OCI-LY1 (cell line): ENCODE data around the gene IL1RAP.

Experiments
- H2AFZ ChIP-seq: fragments of 200-600 bp; sonication (generic), shearing (Covaris generic); 2 replicates; pipeline ENCODE4 v1.6.0; 2014; ENCODE audit warnings: antibody characterized with exemption, mild to moderate bottlenecking, low read length
- H3F3A ChIP-seq: fragments of 200-600 bp; sonication (generic), shearing (Covaris generic); 2 replicates; pipeline ENCODE4 v1.6.0; 2014; ENCODE audit warnings: mild to moderate bottlenecking, antibody characterized with exemption, low read length, moderate library complexity; ENCODE audit not compliant: insufficient read depth
- H3K27ac ChIP-seq: fragments of 200-600 bp; sonication (generic); 2 replicates; pipeline ENCODE4 v1.5.1; 2014; ENCODE audit warnings: low read length, mixed run types, mild to moderate bottlenecking, low read depth; ENCODE audit not compliant: poor library complexity, severe bottlenecking
- H3K27me3 ChIP-seq: fragments of 200-600 bp; sonication (generic); 2 replicates; pipeline ENCODE4 v1.6.0; 2014; ENCODE audit warnings: antibody characterized with exemption, mild to moderate bottlenecking, low read length, moderate library complexity; ENCODE audit not compliant: insufficient read depth
- H3K36me3 ChIP-seq: fragments of 200-600 bp; sonication (generic); 2 replicates; pipeline ENCODE4 v1.6.1; 2014; ENCODE audit warnings: mild to moderate bottlenecking, antibody characterized with exemption, low read length, moderate library complexity, mixed read lengths; ENCODE audit not compliant: insufficient read depth
- H3K4me1 ChIP-seq: fragments of 200-600 bp; sonication (generic); 2 replicates; pipeline ENCODE4 v1.5.1; 2014; ENCODE audit warnings: mild to moderate bottlenecking, low read length, moderate library complexity; ENCODE audit not compliant: insufficient read depth, severe bottlenecking
- H3K4me2 ChIP-seq: fragments of 200-600 bp; sonication (generic), shearing (Covaris generic); 2 replicates; pipeline ENCODE4 v1.6.1; 2014; ENCODE audit warnings: low read length
- H3K4me3 ChIP-seq: fragments of 200-600 bp; sonication (generic); 2 replicates; pipeline ENCODE4 v1.5.1; 2014; ENCODE audit warnings: low read length, low read depth, mild to moderate bottlenecking, mixed read lengths; ENCODE audit not compliant: poor library complexity, severe bottlenecking
- H3K79me2 ChIP-seq: fragments of 200-600 bp; shearing (Covaris generic); 2 replicates; pipeline ENCODE4 v1.6.1; 2016; ENCODE audit warnings: mixed run types, low read length, mixed read lengths; ENCODE audit not compliant: insufficient read depth
- H3K9ac ChIP-seq: fragments of 200-600 bp; sonication (generic), shearing (Covaris generic); 2 replicates; pipeline ENCODE4 v1.6.1; 2014; ENCODE audit warnings: mild to moderate bottlenecking, low read length, mixed read lengths
- H3K9me2 ChIP-seq: fragments of 200-600 bp; sonication (generic), shearing (Covaris generic); 2 replicates; pipeline ENCODE4 v1.6.1; 2014; ENCODE audit warnings: low read depth, mild to moderate bottlenecking, low read length, mixed read lengths
- H3K9me3 ChIP-seq: fragments of 200-600 bp; shearing (Covaris generic); 2 replicates; pipeline ENCODE4 v1.6.1; 2014; ENCODE audit warnings: low read length, mixed read lengths
- H4K20me1 ChIP-seq: fragments of 200-600 bp; sonication (generic), shearing (Covaris generic); 2 replicates; pipeline ENCODE4 v1.6.0; 2016; ENCODE audit warnings: mild to moderate bottlenecking, low read length; ENCODE audit not compliant: insufficient read depth
- EZH2 ChIP-seq: fragments of 200-600 bp; sonication (generic), shearing (Covaris generic); IDR thresholded peaks from 2 replicates; pipeline ENCODE4 v1.8.0; 2017; ENCODE audit warnings: borderline replicate concordance, mixed run types, mild to moderate bottlenecking, antibody characterized with exemption, low read length, moderate library complexity, mixed read lengths
- TF ChIP-seq, protein P1 (sequence below): fragments of 200-600 bp; sonication (generic), shearing (Covaris generic); IDR thresholded peaks from 2 replicates; pipeline ENCODE4 v1.5.1; 2017; ENCODE audit warnings: mild to moderate bottlenecking, antibody characterized with exemption, low read length, moderate library complexity, mixed read lengths

The IL1RAP gene

DNA sequence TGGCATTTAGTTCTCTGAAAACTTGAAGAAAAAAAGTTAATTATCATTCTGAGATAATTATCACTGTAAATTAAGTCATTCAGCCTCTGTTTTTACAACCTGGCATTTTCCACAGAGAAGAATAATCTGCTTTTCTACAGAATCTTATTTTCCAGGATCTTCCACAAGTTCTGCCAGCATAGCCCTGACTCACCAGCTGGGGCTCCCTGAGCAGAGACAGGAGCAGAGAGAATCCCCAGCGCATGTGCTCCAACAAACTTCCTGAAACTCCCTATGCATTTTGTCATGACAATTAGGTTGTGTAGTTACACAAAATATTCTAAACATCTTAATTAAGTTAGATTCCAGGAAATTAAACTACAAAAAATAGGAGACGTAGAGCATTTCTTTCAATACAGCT lies 32.1 kb upstream of the IL1RAP start:
- Histone ChIP-seq H3K27ac (no peak overlapping the region), H3K79me2 (no peaks in the 10 kb centered on the region), H3K4me1 (no peaks in the 10 kb centered on the region), H3K36me3 (no peaks in the 10 kb centered on the region), H3K4me2 (no peak overlapping the region), H3K9ac (no peak overlapping the region), H3K9me3 (no peaks in the 10 kb centered on the region), H3K27me3 (no peaks in the 10 kb centered on the region), H2AFZ (no peak overlapping the region), H3K9me2 (no peaks in the 10 kb centered on the region; the same call in 1 of the 2 replicates), H4K20me1 (no peaks in the 10 kb centered on the region), H3K4me3 (no peak overlapping the region), H3F3A (no peaks in the 10 kb centered on the region)
- TF ChIP-seq EZH2, result no peak
- TF ChIP-seq, protein P1, sequence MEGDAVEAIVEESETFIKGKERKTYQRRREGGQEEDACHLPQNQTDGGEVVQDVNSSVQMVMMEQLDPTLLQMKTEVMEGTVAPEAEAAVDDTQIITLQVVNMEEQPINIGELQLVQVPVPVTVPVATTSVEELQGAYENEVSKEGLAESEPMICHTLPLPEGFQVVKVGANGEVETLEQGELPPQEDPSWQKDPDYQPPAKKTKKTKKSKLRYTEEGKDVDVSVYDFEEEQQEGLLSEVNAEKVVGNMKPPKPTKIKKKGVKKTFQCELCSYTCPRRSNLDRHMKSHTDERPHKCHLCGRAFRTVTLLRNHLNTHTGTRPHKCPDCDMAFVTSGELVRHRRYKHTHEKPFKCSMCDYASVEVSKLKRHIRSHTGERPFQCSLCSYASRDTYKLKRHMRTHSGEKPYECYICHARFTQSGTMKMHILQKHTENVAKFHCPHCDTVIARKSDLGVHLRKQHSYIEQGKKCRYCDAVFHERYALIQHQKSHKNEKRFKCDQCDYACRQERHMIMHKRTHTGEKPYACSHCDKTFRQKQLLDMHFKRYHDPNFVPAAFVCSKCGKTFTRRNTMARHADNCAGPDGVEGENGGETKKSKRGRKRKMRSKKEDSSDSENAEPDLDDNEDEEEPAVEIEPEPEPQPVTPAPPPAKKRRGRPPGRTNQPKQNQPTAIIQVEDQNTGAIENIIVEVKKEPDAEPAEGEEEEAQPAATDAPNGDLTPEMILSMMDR, result no peak

DNA sequence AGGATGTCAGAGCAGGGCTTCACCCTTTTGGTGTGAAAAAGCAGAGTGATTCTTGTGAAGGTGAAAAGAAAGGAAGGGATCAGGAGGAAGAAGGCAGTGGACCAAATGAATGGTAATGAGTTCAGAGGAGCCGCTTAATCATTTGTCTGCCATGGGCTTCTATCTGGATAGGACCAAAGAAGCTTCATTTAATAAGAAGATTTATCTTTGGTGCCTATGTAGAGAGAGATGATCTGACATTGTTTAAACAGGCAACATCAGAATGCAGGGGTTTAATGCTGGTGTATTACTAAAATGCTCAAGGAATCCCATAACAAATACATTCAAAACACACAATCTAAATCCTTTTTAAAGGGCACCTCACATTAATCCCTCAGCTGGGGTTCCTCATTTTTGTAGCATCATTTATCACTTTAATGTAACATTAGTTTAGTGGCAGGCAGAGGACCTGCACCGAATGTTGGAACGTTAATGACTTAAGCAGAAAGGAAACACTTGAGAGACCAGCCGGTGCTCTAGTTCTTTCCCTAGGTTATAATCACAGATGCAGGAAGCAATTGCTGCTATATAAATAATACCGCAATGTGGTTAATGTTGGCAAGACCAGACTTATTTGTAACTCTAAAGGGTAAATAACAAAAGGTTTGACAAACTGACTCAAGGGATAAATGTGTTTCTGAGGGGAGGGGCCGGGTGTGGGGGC lies 27.9 kb upstream of the IL1RAP start:
- H4K20me1 ChIP-seq, result no peaks in the 10 kb centered on the region
- H3K9me3 ChIP-seq, result no peaks in the 10 kb centered on the region
- H3K9ac ChIP-seq, result no peak overlapping the region
- no peaks in the 10 kb centered on the region for H3F3A ChIP-seq
- H2AFZ ChIP-seq, result no peak overlapping the region
- H3K9me2 ChIP-seq, result no peaks in the 10 kb centered on the region; the same call in 1 of the 2 replicates
- no peak overlapping the region for H3K4me3 ChIP-seq
- no peak overlapping the region for H3K4me2 ChIP-seq
- no peaks in the 10 kb centered on the region for H3K27me3 ChIP-seq
- no peaks in the 10 kb centered on the region for H3K4me1 ChIP-seq
- no peaks in the 10 kb centered on the region for H3K79me2 ChIP-seq
- H3K27ac ChIP-seq, result no peak overlapping the region
- TF ChIP-seq EZH2, result no peak
- TF ChIP-seq, protein P1, result no peak
- H3K36me3 ChIP-seq, result no peaks in the 10 kb centered on the region

DNA sequence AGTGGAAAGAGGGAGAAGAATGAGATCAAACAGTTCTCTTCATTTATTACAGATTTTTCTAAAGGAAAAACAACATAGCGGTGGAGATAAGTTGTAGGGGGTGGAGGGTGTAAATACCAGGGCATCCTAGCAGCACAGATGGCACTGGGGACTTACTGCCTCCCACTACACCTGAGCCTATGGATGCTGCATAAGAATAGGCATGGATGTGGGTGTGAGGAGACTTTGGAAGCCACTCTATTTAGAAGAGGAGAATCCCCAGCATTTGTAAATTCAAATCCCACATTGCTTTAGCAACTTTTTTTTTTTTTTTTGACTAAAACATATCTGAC lies 27.4 kb upstream of the IL1RAP start:
- Histone ChIP-seq H3K27ac (no peak overlapping the region), H3K9me2 (no peaks in the 10 kb centered on the region; the same call in 1 of the 2 replicates), H2AFZ (no peak overlapping the region), H3K4me1 (no peaks in the 10 kb centered on the region), H4K20me1 (no peaks in the 10 kb centered on the region), H3K4me2 (no peak overlapping the region), H3K27me3 (no peaks in the 10 kb centered on the region), H3K79me2 (no peaks in the 10 kb centered on the region), H3K9ac (no peak overlapping the region), H3K36me3 (no peaks in the 10 kb centered on the region), H3K9me3 (no peaks in the 10 kb centered on the region), H3F3A (no peaks in the 10 kb centered on the region), H3K4me3 (no peak overlapping the region)
- TF ChIP-seq, protein P1, result no peak
- no peak for TF ChIP-seq EZH2
